HepG2 (cell line): ENCODE data around the gene SLC22A23. TPM values are rescaled to one million over a fixed set of nuclear protein-coding genes. Genes with fewer than 3 reads are reported as not detected.
A peak's percentile ranks its signal among the peaks of the same experiment; 100 is the strongest.

Experiments
- CCDC6 ChIP-seq: sonication (generic); formaldehyde crosslinking; IDR thresholded peaks from 2 replicates; pipeline ENCODE4 v1.8.1; 2022; ENCODE audit warnings: mild to moderate bottlenecking, missing genetic modification reagents, moderate library complexity
- DZIP1 ChIP-seq: sonication (generic); formaldehyde crosslinking; IDR thresholded peaks from 2 replicates; pipeline ENCODE4 v1.5.0; 2020; ENCODE audit warnings: mild to moderate bottlenecking, missing genetic modification reagents
- FOXP4 ChIP-seq: sonication (generic); formaldehyde crosslinking; IDR thresholded peaks from 2 replicates; pipeline ENCODE4 v1.4.0; 2020; ENCODE audit warnings: missing genetic modification reagents
- KDM2A ChIP-seq: sonication (generic); formaldehyde crosslinking; IDR thresholded peaks from 2 replicates; pipeline ENCODE4 v1.4.0; 2020; ENCODE audit warnings: low read depth, missing genetic modification reagents, borderline replicate concordance
- KLF6 ChIP-seq: IDR thresholded peaks from 2 replicates; pipeline ENCODE4 v1.8.0; 2016; ENCODE audit warnings: missing biosample characterization, missing genetic modification reagents
- MBNL3 ChIP-seq: fragments of 250-450 bp; sonication (Bioruptor Pico); conservative IDR thresholded peaks from 2 replicates; pipeline ENCODE4 v1.8.0; 2022; ENCODE audit warnings: mild to moderate bottlenecking, inconsistent platforms
- NKX3-1 ChIP-seq: sonication (generic); formaldehyde crosslinking; IDR thresholded peaks from 2 replicates; pipeline ENCODE4 v1.5.0; 2020; ENCODE audit warnings: missing genetic modification reagents
- PLRG1 ChIP-seq: fragments of 450-650 bp; conservative IDR thresholded peaks from 2 replicates; pipeline ENCODE4 v1.6.1; 2016
- SALL2 ChIP-seq: sonication (generic); formaldehyde crosslinking; IDR thresholded peaks from 2 replicates; pipeline ENCODE4 v1.8.1; 2023; ENCODE audit warnings: mild to moderate bottlenecking, missing genetic modification reagents, inconsistent platforms
- SNRNP70 ChIP-seq: fragments of 200-400 bp; formaldehyde crosslinking; IDR thresholded peaks from 2 replicates; pipeline ENCODE4 v1.6.1; 2017; ENCODE audit warnings: mild to moderate bottlenecking, low read depth, low read length, moderate library complexity
- SPEN ChIP-seq: sonication (generic); formaldehyde crosslinking; IDR thresholded peaks from 2 replicates; pipeline ENCODE4 v1.5.1; 2020; ENCODE audit warnings: low read depth, mild to moderate bottlenecking, missing genetic modification reagents
- TFDP2 ChIP-seq: sonication (generic); formaldehyde crosslinking; IDR thresholded peaks from 2 replicates; pipeline ENCODE4 v1.4.0; 2020; ENCODE audit warnings: missing genetic modification reagents
- THAP11 ChIP-seq: IDR thresholded peaks from 2 replicates; pipeline ENCODE4 v1.6.1; 2016; ENCODE audit warnings: missing biosample characterization, missing genetic modification reagents
- TOPORS ChIP-seq: sonication (generic); formaldehyde crosslinking; IDR thresholded peaks from 2 replicates; pipeline ENCODE4 v1.8.0; 2023; ENCODE audit warnings: mild to moderate bottlenecking, missing genetic modification reagents
- ZFP37 ChIP-seq: sonication (generic); formaldehyde crosslinking; IDR thresholded peaks from 2 replicates; pipeline ENCODE4 v1.4.0; 2020; ENCODE audit warnings: missing genetic modification reagents, borderline replicate concordance
- ZNF207 ChIP-seq: fragments of 450-650 bp; IDR thresholded peaks from 2 replicates; pipeline ENCODE4 v1.6.1; 2016; ENCODE audit warnings: antibody characterized with exemption, borderline replicate concordance
- ZNF263 ChIP-seq: sonication (generic); formaldehyde crosslinking; IDR thresholded peaks from 2 replicates; pipeline ENCODE4 v1.4.0; 2020; ENCODE audit warnings: missing genetic modification reagents
- ZNF280D ChIP-seq: sonication (generic); formaldehyde crosslinking; IDR thresholded peaks from 2 replicates; pipeline ENCODE4 v1.5.1; 2020; ENCODE audit warnings: mild to moderate bottlenecking, missing genetic modification reagents
- ZNF292 ChIP-seq: sonication (generic); formaldehyde crosslinking; IDR thresholded peaks from 2 replicates; pipeline ENCODE4 v1.8.1; 2022; ENCODE audit warnings: mild to moderate bottlenecking, low read depth, missing genetic modification reagents, borderline replicate concordance
- ZNF556 ChIP-seq: sonication (generic); formaldehyde crosslinking; IDR thresholded peaks from 2 replicates; pipeline ENCODE4 v1.4.0; 2020; ENCODE audit warnings: mild to moderate bottlenecking, missing genetic modification reagents, borderline replicate concordance
- ZNF781 ChIP-seq: sonication (generic); formaldehyde crosslinking; IDR thresholded peaks from 2 replicates; pipeline ENCODE4 v1.5.1; 2020; ENCODE audit warnings: borderline replicate concordance, mild to moderate bottlenecking, missing genetic modification reagents; ENCODE audit errors: not compliant biosample characterization
- polyA plus RNA-seq, 8 experiments: library from polyadenylated mRNA; depleted of rRNA in 3 of 8; stranded (reverse) in 7 of 8; unstranded in 1 of 8; fragments of >200 nt; fragmentation: Illumina TruSeq in 4 of 8; extraction: Trizol in 4 of 8; gene quantifications; 2 replicates each; pipeline versions ENCODE4 v1.2.1 to v1.2.3, GENCODE V29; 2011 to 2016; ENCODE audit warnings: low read depth in 4 of 8, missing spikeins in 1 of 8, mixed read lengths in 1 of 8; ENCODE audit not compliant: insufficient read depth in 1 of 8
- total RNA-seq, 5 experiments: library from RNA; depleted of rRNA; stranded (reverse); fragments of >200 nt; fragmentation: Illumina TruSeq; extraction: Trizol; gene quantifications; 2 replicates each; pipeline ENCODE4 v1.2.3, GENCODE V29; 2016; ENCODE audit warnings: low read depth in 1 of 5

The SLC22A23 gene
- total and polyA plus RNA-seq, 2 of the 13 experiments (the other 11 are each of a cell fraction or from before 2014, with no cell fraction given) = 11.8 to 17.5 TPM

- TF ChIP-seq ZNF280D = no peak
- peak; percentile 82 for TF ChIP-seq SALL2
- 0 out of 2 replicates have a peak, but pooled peaks have one; percentile 39 for TF ChIP-seq ZNF263 (CRISPR knock-in tag)
- no peak for TF ChIP-seq ZNF781 (CRISPR knock-in tag)
- peak; percentile 64; the same call in 1 of the 2 replicates for TF ChIP-seq KDM2A
- no peak for TF ChIP-seq PLRG1
- no peak for TF ChIP-seq CCDC6 (CRISPR knock-in tag)
- TF ChIP-seq KLF6 (CRISPR knock-in tag) = no peak; the same call in 1 of the 2 replicates
- TF ChIP-seq ZNF207 = no peak
- TF ChIP-seq SPEN (CRISPR knock-in tag) = no peak
- TF ChIP-seq MBNL3 (CRISPR knock-in tag) = no peak
- 0 out of 2 replicates have a peak, but pooled peaks have one; percentile 16 for TF ChIP-seq TFDP2 (CRISPR knock-in tag)
- peak; percentile 48; the same call in 1 of the 2 replicates for TF ChIP-seq FOXP4
- TF ChIP-seq ZFP37 = no peak
- 0 out of 2 replicates have a peak, but pooled peaks have one; percentile 34 for TF ChIP-seq ZNF292 (CRISPR knock-in tag)
- peak; percentile 23; the same call in 1 of the 2 replicates for TF ChIP-seq NKX3-1 (CRISPR knock-in tag)
- no peak for TF ChIP-seq DZIP1
- TF ChIP-seq THAP11 (CRISPR knock-in tag) = no peak
- no peak for TF ChIP-seq SNRNP70
- no peak for TF ChIP-seq ZNF556
- TF ChIP-seq TOPORS (CRISPR knock-in tag) = no peak
Measured at GRCh38 chr6:3379482-3380060, 77.3 kb downstream of the SLC22A23 start (continued).
